Measurements from ENCODE around the gene PRDM15. TPM values are rescaled to one million over a fixed set of nuclear protein-coding genes. Genes with fewer than 3 reads are reported as not detected.

Gene PRDM15
- total RNA-seq, 4 donors from 2014 or later, result 4.7 to 12.3 (median 7.3) TPM

- H3K27ac ChIP-seq, result no peak overlapping the region
- peaks cover 0 to 1% of the 10 kb centered on the region in 2 donors for H3K36me3 ChIP-seq
- no peaks in the 10 kb centered on the region for H3K27me3 ChIP-seq
- no peaks in the 10 kb centered on the region for H3K9me3 ChIP-seq
- no peak for DNase-seq
- H3K4me3 ChIP-seq (replicated peaks in 1 of 3), result no peak overlapping the region
- TF ChIP-seq POLR2A (IDR thresholded peaks at IDR 0.05) (no peak), CTCF (IDR thresholded peaks at IDR 0.05) (no peak)
- 93 to 95% methylated on average over 14 to 17 of the region's 17 CpGs for WGBS, 2 donors
- peaks cover 0 to 5% of the 10 kb centered on the region in 2 donors for H3K4me1 ChIP-seq
- intact Hi-C loops (cut with DNase I), result no loop called here
These were observed 17.2 kb downstream of the PRDM15 start for GRCh38 chr21:41861987-41862386.

- 85 to 92% methylated on average over 4 of the region's 4 CpGs for WGBS, 2 donors
These were observed 17.9 kb downstream of the PRDM15 start for GRCh38 chr21:41861255-41861654.

GRCh38 chr21:41859297-41859980 lies 19.7 kb downstream of the PRDM15 start:
- H3K9me3 ChIP-seq, result no peaks in the 10 kb centered on the region
- DNase-seq, result no peak
- H3K27ac ChIP-seq, result no peak overlapping the region
- 95 to 98% methylated on average over 17 to 23 of the region's 23 CpGs for WGBS, 2 donors
- H3K36me3 ChIP-seq, result peaks cover 0 to 11% of the 10 kb centered on the region in 2 donors
- H3K27me3 ChIP-seq, result no peaks in the 10 kb centered on the region
- H3K4me1 ChIP-seq, result peaks cover 0 to 5% of the 10 kb centered on the region in 2 donors
- TF ChIP-seq CTCF (IDR thresholded peaks at IDR 0.05) (no peak), POLR2A (IDR thresholded peaks at IDR 0.05) (no peak)
- intact Hi-C loops (cut with DNase I), result no loop called here
- H3K4me3 ChIP-seq (replicated peaks in 1 of 3), result no peak overlapping the region

More at GRCh38 chr21:41861255-41861654, 17.9 kb downstream of the PRDM15 start:
- H3K4me3 ChIP-seq (replicated peaks in 1 of 3), result no peak overlapping the region
- no peaks in the 10 kb centered on the region for H3K9me3 ChIP-seq
- DNase-seq, result no peak
- H3K27me3 ChIP-seq, result no peaks in the 10 kb centered on the region
- no peak overlapping the region for H3K27ac ChIP-seq
- intact Hi-C loops (cut with DNase I), result no loop called here
- TF ChIP-seq POLR2A (IDR thresholded peaks at IDR 0.05) (no peak), CTCF (IDR thresholded peaks at IDR 0.05) (no peak)
- peaks cover 0 to 5% of the 10 kb centered on the region in 2 donors for H3K4me1 ChIP-seq
- peaks cover 0 to 8% of the 10 kb centered on the region in 2 donors for H3K36me3 ChIP-seq

- TF ChIP-seq POLR2A (IDR thresholded peaks at IDR 0.05) (no peak), CTCF (IDR thresholded peaks at IDR 0.05) (no peak)
- no peak overlapping the region for H3K27ac ChIP-seq
- H3K9me3 ChIP-seq, result no peaks in the 10 kb centered on the region
- peaks cover 0 to 5% of the 10 kb centered on the region in 2 donors for H3K4me1 ChIP-seq
- no peaks in the 10 kb centered on the region for H3K27me3 ChIP-seq
- H3K36me3 ChIP-seq, result peaks cover 0 to 15% of the 10 kb centered on the region in 2 donors
- no peak overlapping the region for H3K4me3 ChIP-seq (replicated peaks in 1 of 3)
- WGBS, 2 donors, result 87 to 96% methylated on average over 21 to 27 of the region's 27 CpGs
- intact Hi-C loops (cut with DNase I), result no loop called here
- no peak for DNase-seq
These were observed 20.5 kb downstream of the PRDM15 start for GRCh38 chr21:41858466-41859296.

All from thyroid gland (tissue), 4 donors.